Measurements from ENCODE around the gene COP1.

The COP1 gene

DNA sequence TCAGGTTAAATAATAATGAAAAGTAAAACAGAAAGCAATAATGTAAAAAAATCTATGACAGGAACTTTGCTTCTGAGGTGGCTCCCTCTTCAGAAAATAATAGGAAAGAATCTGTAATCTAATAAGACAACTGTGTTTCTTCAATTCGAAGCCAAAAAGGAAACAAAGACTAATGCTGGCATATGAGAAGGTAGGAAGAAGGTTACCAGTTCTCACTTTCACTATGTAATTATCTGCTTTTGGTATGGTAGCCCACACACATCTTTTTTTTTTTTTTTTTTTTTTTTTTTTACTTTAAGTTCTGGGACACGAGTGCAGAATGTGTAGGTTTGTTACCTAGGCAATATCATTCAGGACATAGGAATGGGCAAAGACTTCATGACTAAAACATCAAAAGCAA is 47.1 kb downstream of the COP1 start:
- H3K36me3 ChIP-seq = peaks cover 22% of the 10 kb centered on the region
- no peaks in the 10 kb centered on the region for H3K9me3 ChIP-seq (ENCODE audit: severe bottlenecking)
- TF ChIP-seq, protein P1, sequence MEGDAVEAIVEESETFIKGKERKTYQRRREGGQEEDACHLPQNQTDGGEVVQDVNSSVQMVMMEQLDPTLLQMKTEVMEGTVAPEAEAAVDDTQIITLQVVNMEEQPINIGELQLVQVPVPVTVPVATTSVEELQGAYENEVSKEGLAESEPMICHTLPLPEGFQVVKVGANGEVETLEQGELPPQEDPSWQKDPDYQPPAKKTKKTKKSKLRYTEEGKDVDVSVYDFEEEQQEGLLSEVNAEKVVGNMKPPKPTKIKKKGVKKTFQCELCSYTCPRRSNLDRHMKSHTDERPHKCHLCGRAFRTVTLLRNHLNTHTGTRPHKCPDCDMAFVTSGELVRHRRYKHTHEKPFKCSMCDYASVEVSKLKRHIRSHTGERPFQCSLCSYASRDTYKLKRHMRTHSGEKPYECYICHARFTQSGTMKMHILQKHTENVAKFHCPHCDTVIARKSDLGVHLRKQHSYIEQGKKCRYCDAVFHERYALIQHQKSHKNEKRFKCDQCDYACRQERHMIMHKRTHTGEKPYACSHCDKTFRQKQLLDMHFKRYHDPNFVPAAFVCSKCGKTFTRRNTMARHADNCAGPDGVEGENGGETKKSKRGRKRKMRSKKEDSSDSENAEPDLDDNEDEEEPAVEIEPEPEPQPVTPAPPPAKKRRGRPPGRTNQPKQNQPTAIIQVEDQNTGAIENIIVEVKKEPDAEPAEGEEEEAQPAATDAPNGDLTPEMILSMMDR (IDR thresholded peaks at IDR 0.05; ENCODE audit: low read depth, low read length) = no peak
- no peak overlapping the region for H3K4me3 ChIP-seq (ENCODE audit: low read depth, low read length)
- H3K27me3 ChIP-seq (ENCODE audit: insufficient read depth, low read depth, severe bottlenecking) = no peaks in the 10 kb centered on the region
- no peak for DNase-seq
- H3K27ac ChIP-seq = no peak overlapping the region

DNA sequence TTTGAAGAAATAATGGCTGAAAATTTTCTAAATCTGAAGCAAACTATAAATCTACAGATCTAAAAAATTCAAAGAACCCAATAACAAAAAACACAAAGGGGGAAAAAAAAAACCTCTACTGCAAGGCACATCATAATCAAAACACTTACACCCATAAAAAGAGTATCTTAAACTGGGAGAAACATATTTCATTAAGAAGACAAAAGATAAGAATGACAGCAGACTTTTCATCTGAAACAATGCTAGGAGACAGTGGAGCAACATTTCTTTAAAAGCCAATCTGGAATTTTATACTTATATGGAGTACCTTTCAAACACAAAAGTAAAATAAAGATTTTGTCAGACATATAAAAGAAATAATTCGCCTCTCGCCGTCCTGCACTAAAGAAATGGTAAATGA is 49.1 kb downstream of the COP1 start:
- H3K36me3 ChIP-seq = peaks cover 26% of the 10 kb centered on the region

GRCh38 chr1:176149939-176150807 is 56.9 kb downstream of the COP1 start:
- no peak overlapping the region for H3K27ac ChIP-seq
- H3K4me3 ChIP-seq (ENCODE audit: low read depth, low read length) = no peak overlapping the region
- no peak for DNase-seq
- no peaks in the 10 kb centered on the region for H3K27me3 ChIP-seq (ENCODE audit: insufficient read depth, low read depth, severe bottlenecking)
- no peaks in the 10 kb centered on the region for H3K9me3 ChIP-seq (ENCODE audit: severe bottlenecking)
- TF ChIP-seq, protein P1 (IDR thresholded peaks at IDR 0.05; ENCODE audit: low read depth, low read length) = no peak
- H3K36me3 ChIP-seq = peaks cover 11% of the 10 kb centered on the region; the same call in 1 of the 2 replicates

More for the DNA sequence above, 49.1 kb downstream of the COP1 start:
- TF ChIP-seq, protein P1 (IDR thresholded peaks at IDR 0.05; ENCODE audit: low read depth, low read length) = no peak
- DNase-seq = no peak
- Histone ChIP-seq H3K27ac (no peak overlapping the region), H3K27me3 (ENCODE audit: insufficient read depth, low read depth, severe bottlenecking) (no peaks in the 10 kb centered on the region), H3K4me3 (ENCODE audit: low read depth, low read length) (no peak overlapping the region), H3K9me3 (ENCODE audit: severe bottlenecking) (no peaks in the 10 kb centered on the region)

DNA sequence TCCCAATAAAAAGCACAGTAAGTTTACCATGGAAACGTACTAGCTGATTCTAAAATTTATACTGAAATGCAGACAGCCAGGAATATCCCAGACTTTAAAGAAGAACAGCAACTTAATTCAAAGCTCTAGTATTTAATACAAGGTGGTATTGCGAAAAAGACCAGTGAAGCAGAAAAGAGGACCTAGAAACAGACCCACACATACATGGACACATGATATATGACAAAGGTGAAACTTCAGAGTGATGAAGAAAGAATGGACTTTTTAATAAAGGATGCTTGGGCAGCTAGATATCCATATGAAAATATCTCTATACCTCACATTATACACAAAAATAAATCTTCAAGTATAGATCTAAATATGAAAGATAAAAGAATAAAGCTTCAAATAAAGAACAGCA is 62.6 kb downstream of the COP1 start:
- Histone ChIP-seq H3K4me3 (ENCODE audit: low read depth, low read length) (no peak overlapping the region), H3K9me3 (ENCODE audit: severe bottlenecking) (no peaks in the 10 kb centered on the region), H3K27me3 (ENCODE audit: insufficient read depth, low read depth, severe bottlenecking) (no peaks in the 10 kb centered on the region), H3K36me3 (0 out of 2 replicates have a peak, but pooled peaks cover 4% of the 10 kb centered on the region), H3K27ac (no peak overlapping the region)
- DNase-seq = no peak
- TF ChIP-seq, protein P1 (IDR thresholded peaks at IDR 0.05; ENCODE audit: low read depth, low read length) = no peak

- Histone ChIP-seq H3K27me3 (ENCODE audit: insufficient read depth, low read depth, severe bottlenecking) (no peaks in the 10 kb centered on the region), H3K27ac (no peak overlapping the region), H3K4me3 (ENCODE audit: low read depth, low read length) (no peak overlapping the region), H3K9me3 (ENCODE audit: severe bottlenecking) (no peaks in the 10 kb centered on the region), H3K36me3 (0 out of 2 replicates have a peak, but pooled peaks cover 4% of the 10 kb centered on the region)
- TF ChIP-seq, protein P1 (IDR thresholded peaks at IDR 0.05; ENCODE audit: low read depth, low read length) = no peak
- no peak for DNase-seq
Observed at GRCh38 chr1:176142973-176143372, 64.1 kb downstream of the COP1 start.
